DND-41 (cell line): Measurements from ENCODE around the gene ERBB4.
"Not testable (repeated sequence)": the region's sequence is repeated elsewhere in the genome, so short reads cannot be mapped to it uniquely, and the experiment has no call there.

Source experiments
- ATAC-seq: fragments of 200-7000 bp; cut with Tn5 transposase; 3 replicates; pipeline ENCODE4 v1.9.1; 2021; ENCODE audit warnings: low read depth; ENCODE audit not compliant: insufficient read depth
- DNase-seq: peaks from one replicate; pipeline ENCODE4 v3.0.0-alpha.2; 2020
- H2AFZ ChIP-seq: 2 replicates; pipeline ENCODE4 v1.6.0; 2012; ENCODE audit warnings: low read depth, low read length
- H3K27ac ChIP-seq: 2 replicates; pipeline ENCODE4 v1.5.1; 2012; ENCODE audit warnings: low read length, inconsistent platforms
- H3K27me3 ChIP-seq: fragments of 200-600 bp; sonication (generic); 2 replicates; pipeline ENCODE4 v1.6.0; 2012; ENCODE audit warnings: low read length, mild to moderate bottlenecking, inconsistent platforms; ENCODE audit not compliant: insufficient read depth, poor library complexity
- H3K36me3 ChIP-seq: 2 replicates; pipeline ENCODE4 v1.5.1; 2012; ENCODE audit warnings: low read length, inconsistent platforms; ENCODE audit not compliant: insufficient read depth
- H3K4me1 ChIP-seq: 2 replicates; pipeline ENCODE4 v1.5.1; 2012; ENCODE audit warnings: mild to moderate bottlenecking, low read length; ENCODE audit not compliant: insufficient read depth
- H3K4me2 ChIP-seq: 2 replicates; pipeline ENCODE4 v1.6.0; 2012; ENCODE audit warnings: mild to moderate bottlenecking, moderate library complexity, low read length, inconsistent platforms; ENCODE audit not compliant: insufficient read depth
- H3K4me3 ChIP-seq, 2 experiments: fragments of 200-600 bp in 1 of 2; shearing (Covaris generic) in 1 of 2; 2 replicates each; pipeline ENCODE4 v1.5.1; 2012 to 2016; ENCODE audit warnings: inconsistent platforms in 2 of 2, low read length in 2 of 2, mild to moderate bottlenecking in 2 of 2, low read depth in 1 of 2, moderate library complexity in 1 of 2
- H3K79me2 ChIP-seq: 2 replicates; pipeline ENCODE4 v1.6.0; 2012; ENCODE audit warnings: low read length, inconsistent platforms; ENCODE audit not compliant: insufficient read depth
- H3K9ac ChIP-seq: 2 replicates; pipeline ENCODE4 v1.6.0; 2012; ENCODE audit warnings: low read depth, mild to moderate bottlenecking, inconsistent platforms, low read length, moderate library complexity
- H3K9me3 ChIP-seq: 2 replicates; pipeline ENCODE4 v1.5.1; 2012; ENCODE audit warnings: low read length, moderate library complexity, mild to moderate bottlenecking, inconsistent platforms; ENCODE audit not compliant: insufficient read depth, severe bottlenecking
- H4K20me1 ChIP-seq: 2 replicates; pipeline ENCODE4 v1.6.0; 2012; ENCODE audit warnings: low read length; ENCODE audit not compliant: insufficient read depth
- EZH2 ChIP-seq: IDR thresholded peaks from 3 replicates; pipeline ENCODE4 v1.6.1; 2012; ENCODE audit warnings: borderline replicate concordance, low read depth, mild to moderate bottlenecking, moderate library complexity, low read length, inconsistent platforms; ENCODE audit not compliant: severe bottlenecking
- TF ChIP-seq, protein P1 (sequence below): IDR thresholded peaks from 2 replicates; pipeline ENCODE4 v1.5.1; 2012; ENCODE audit warnings: borderline replicate concordance, low read length, moderate library complexity, mild to moderate bottlenecking; ENCODE audit not compliant: poor library complexity, severe bottlenecking; ENCODE audit errors: extremely low read depth

Gene ERBB4

DNA sequence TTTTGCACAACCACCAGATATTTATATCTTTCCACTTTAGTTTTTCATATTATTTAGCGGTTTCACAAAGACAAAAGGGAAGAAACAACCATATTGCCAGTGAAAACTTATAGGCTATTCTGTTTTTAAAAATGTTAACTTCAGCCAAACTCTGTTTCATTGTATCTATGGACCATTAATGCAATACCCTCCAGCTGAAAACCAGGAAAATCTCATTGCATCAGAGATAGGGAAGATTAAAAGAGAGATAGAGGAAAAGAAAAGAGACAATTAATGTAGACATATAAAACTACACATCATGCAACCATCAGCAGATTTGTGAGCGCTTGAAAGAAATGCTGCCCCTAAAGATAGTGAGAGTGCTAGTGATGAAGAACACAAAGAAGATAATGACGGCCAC, 970.2 kb downstream of the ERBB4 start:
- Histone ChIP-seq H2AFZ (no peak overlapping the region), H3K36me3 (no peaks in the 10 kb centered on the region), H3K4me2 (no peak overlapping the region), H3K9ac (no peak overlapping the region), H3K9me3 (no peaks in the 10 kb centered on the region), H3K27me3 (no peaks in the 10 kb centered on the region), H3K4me3 (no peak overlapping the region), H4K20me1 (no peaks in the 10 kb centered on the region), H3K4me1 (no peaks in the 10 kb centered on the region), H3K79me2 (no peaks in the 10 kb centered on the region), H3K27ac (no peak overlapping the region)
- DNase-seq (no peak), ATAC-seq (no peak)
- no peak for TF ChIP-seq EZH2
- TF ChIP-seq, protein P1, sequence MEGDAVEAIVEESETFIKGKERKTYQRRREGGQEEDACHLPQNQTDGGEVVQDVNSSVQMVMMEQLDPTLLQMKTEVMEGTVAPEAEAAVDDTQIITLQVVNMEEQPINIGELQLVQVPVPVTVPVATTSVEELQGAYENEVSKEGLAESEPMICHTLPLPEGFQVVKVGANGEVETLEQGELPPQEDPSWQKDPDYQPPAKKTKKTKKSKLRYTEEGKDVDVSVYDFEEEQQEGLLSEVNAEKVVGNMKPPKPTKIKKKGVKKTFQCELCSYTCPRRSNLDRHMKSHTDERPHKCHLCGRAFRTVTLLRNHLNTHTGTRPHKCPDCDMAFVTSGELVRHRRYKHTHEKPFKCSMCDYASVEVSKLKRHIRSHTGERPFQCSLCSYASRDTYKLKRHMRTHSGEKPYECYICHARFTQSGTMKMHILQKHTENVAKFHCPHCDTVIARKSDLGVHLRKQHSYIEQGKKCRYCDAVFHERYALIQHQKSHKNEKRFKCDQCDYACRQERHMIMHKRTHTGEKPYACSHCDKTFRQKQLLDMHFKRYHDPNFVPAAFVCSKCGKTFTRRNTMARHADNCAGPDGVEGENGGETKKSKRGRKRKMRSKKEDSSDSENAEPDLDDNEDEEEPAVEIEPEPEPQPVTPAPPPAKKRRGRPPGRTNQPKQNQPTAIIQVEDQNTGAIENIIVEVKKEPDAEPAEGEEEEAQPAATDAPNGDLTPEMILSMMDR: no peak

- Histone ChIP-seq H3K4me3 (no peak overlapping the region), H3K36me3 (no peaks in the 10 kb centered on the region), H3K27me3 (no peaks in the 10 kb centered on the region), H2AFZ (no peak overlapping the region), H3K9me3 (no peaks in the 10 kb centered on the region), H3K4me1 (no peaks in the 10 kb centered on the region), H3K79me2 (no peaks in the 10 kb centered on the region), H4K20me1 (no peaks in the 10 kb centered on the region), H3K27ac (no peak overlapping the region), H3K9ac (no peak overlapping the region), H3K4me2 (no peak overlapping the region)
- TF ChIP-seq, protein P1: no peak
- TF ChIP-seq EZH2: no peak
- ATAC-seq (no peak), DNase-seq (no peak)
Observed at GRCh38 chr2:211564441-211564840, 974.2 kb downstream of the ERBB4 start.

DNA sequence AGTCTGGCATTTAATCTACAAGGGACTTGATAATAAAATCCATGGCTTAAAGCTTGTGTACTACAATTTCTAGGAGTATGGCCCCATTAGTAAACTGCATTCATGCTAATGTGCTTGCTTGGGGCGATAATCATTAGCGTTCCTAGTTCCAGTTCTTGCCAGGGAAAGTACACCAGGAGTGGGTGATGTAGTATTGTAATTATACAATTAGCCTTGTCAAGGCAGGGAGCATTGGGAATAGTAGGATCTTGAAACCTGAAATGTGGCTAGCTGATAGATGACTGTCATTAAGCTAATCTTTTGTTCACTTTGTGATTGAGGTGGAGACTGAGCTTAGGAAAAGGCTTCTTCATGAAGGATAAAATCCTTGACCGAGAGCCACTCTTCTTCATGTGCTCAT, 993.0 kb downstream of the ERBB4 start:
- Histone ChIP-seq H3K9ac (no peak overlapping the region), H2AFZ (no peak overlapping the region), H3K27ac (no peak overlapping the region), H3K4me2 (no peak overlapping the region), H3K36me3 (no peaks in the 10 kb centered on the region), H3K9me3 (no peaks in the 10 kb centered on the region), H3K27me3 (no peaks in the 10 kb centered on the region), H3K79me2 (no peaks in the 10 kb centered on the region), H4K20me1 (no peaks in the 10 kb centered on the region), H3K4me3 (no peak overlapping the region), H3K4me1 (no peaks in the 10 kb centered on the region)
- no peak for DNase-seq
- ATAC-seq: no peak
- TF ChIP-seq EZH2: no peak
- TF ChIP-seq, protein P1: no peak

GRCh38 chr2:211534632-211535031, 1004.0 kb downstream of the ERBB4 start:
- TF ChIP-seq, protein P1: no peak
- TF ChIP-seq EZH2: no peak
- ATAC-seq (no peak), DNase-seq (no peak)
- Histone ChIP-seq H3K27ac (no peak overlapping the region), H3K9me3 (no peaks in the 10 kb centered on the region), H3K4me1 (no peaks in the 10 kb centered on the region), H4K20me1 (no peaks in the 10 kb centered on the region), H3K4me2 (no peak overlapping the region), H3K27me3 (no peaks in the 10 kb centered on the region), H3K79me2 (no peaks in the 10 kb centered on the region), H2AFZ (no peak overlapping the region), H3K36me3 (no peaks in the 10 kb centered on the region), H3K4me3 (no peak overlapping the region), H3K9ac (no peak overlapping the region)

DNA sequence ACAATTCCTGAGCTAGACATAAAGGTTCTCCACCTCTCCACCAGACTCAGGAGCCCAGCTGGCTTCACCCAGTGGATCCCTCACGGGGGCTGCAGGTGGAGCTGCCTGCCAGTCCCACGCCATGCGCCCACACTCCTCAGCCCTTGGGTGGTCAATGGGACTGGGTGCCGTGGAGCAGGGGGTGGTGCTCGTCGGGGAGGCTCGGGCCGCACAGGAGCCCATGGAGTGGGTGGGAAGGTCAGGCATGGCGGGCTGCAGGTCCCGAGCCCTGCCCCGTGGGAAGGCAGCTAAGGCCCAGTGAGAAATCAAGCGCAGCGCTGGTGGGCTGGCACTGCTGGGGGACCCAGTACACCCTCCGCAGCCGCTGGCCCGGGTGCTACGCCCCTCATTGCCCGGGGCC, 1014.4 kb downstream of the ERBB4 start:
- H3K9me3 ChIP-seq, DNase-seq, H2AFZ ChIP-seq, H3K4me1 ChIP-seq, H3K9ac ChIP-seq, H3K27me3 ChIP-seq, H3K27ac ChIP-seq, H3K4me3 ChIP-seq, H4K20me1 ChIP-seq, H3K4me2 ChIP-seq, ATAC-seq, H3K36me3 ChIP-seq, H3K79me2 ChIP-seq: not testable (repeated sequence)
